GM06990 (cell line): Measurements from ENCODE around the gene DHRS7.
"Not testable (repeated sequence)": the region's sequence is repeated elsewhere in the genome, so short reads cannot be mapped to it uniquely, and the experiment has no call there.

ENCODE experiments used
- DNase-seq: peaks from one replicate; pipeline ENCODE4 v3.0.0-alpha.2; 2011; ENCODE audit not compliant: insufficient read length; ENCODE audit errors: extremely low read depth
- H3K27me3 ChIP-seq: replicated peaks from 2 replicates; pipeline ENCODE4 v1.6.0; 2011; ENCODE audit warnings: low read length; ENCODE audit not compliant: control insufficient read depth, insufficient read depth
- H3K36me3 ChIP-seq: 2 replicates; pipeline ENCODE4 v1.5.1; 2011; ENCODE audit warnings: low read length; ENCODE audit not compliant: control insufficient read depth, insufficient read depth
- H3K4me3 ChIP-seq: replicated peaks from 2 replicates; pipeline ENCODE4 v1.5.1; 2011; ENCODE audit warnings: low read depth, mild to moderate bottlenecking, control low read depth, low read length
- TF ChIP-seq, protein P1 (sequence below): IDR thresholded peaks from 2 replicates; pipeline ENCODE4 v1.5.1; 2011; ENCODE audit warnings: low read length, control low read depth, mild to moderate bottlenecking, inconsistent platforms; ENCODE audit not compliant: insufficient read depth, poor library complexity, severe bottlenecking

Gene DHRS7

DNA sequence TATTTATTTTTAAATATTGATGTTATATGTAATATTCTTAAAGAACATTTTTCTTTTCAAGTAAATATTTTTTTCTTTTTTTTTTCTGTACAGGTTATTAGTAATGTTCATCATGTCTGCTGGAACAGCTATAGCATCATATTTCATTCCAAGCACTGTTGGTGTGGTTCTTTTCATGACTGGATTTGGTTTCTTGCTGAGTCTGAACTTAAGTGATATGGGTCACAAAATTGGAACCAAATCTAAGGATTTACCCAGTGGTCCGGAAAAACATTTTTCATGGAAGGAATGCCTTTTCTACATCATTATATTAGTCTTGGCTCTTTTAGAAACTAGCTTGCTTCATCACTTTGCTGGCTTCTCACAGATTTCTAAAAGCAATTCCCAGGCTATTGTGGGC, 50.3 kb downstream of the DHRS7 start:
- Histone ChIP-seq H3K4me3 (no peak overlapping the region), H3K27me3 (no peaks in the 10 kb centered on the region), H3K36me3 (peaks cover 5% of the 10 kb centered on the region)
- TF ChIP-seq, protein P1, sequence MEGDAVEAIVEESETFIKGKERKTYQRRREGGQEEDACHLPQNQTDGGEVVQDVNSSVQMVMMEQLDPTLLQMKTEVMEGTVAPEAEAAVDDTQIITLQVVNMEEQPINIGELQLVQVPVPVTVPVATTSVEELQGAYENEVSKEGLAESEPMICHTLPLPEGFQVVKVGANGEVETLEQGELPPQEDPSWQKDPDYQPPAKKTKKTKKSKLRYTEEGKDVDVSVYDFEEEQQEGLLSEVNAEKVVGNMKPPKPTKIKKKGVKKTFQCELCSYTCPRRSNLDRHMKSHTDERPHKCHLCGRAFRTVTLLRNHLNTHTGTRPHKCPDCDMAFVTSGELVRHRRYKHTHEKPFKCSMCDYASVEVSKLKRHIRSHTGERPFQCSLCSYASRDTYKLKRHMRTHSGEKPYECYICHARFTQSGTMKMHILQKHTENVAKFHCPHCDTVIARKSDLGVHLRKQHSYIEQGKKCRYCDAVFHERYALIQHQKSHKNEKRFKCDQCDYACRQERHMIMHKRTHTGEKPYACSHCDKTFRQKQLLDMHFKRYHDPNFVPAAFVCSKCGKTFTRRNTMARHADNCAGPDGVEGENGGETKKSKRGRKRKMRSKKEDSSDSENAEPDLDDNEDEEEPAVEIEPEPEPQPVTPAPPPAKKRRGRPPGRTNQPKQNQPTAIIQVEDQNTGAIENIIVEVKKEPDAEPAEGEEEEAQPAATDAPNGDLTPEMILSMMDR, result no peak
- DNase-seq, result no peak

DNA sequence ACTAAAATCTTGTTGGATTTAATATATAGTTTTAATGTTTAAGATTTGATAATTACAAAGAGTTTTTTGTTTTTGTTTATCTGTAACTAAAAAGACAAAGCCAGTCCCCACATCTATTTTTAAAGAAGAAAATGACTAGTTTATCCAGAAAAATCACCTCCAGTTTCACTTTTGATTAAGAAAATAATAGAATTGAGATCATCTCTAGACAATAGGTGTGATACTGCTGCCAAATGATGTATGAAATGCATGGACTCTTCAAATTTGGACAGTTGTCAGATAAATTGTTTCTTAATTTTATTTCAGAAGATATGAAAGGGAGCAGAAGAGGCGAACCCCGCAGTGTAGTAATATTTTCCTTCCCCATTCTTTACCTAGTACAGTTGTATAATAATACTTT, 53.5 kb downstream of the DHRS7 start:
- TF ChIP-seq, protein P1, result no peak
- peaks cover 5% of the 10 kb centered on the region for H3K36me3 ChIP-seq
- H3K27me3 ChIP-seq, result no peaks in the 10 kb centered on the region
- no peak for DNase-seq
- H3K4me3 ChIP-seq, result no peak overlapping the region

- Histone ChIP-seq H3K27me3 (no peaks in the 10 kb centered on the region), H3K36me3 (peaks cover 5% of the 10 kb centered on the region), H3K4me3 (no peak overlapping the region)
- DNase-seq, result no peak
- TF ChIP-seq, protein P1, result no peak
These were observed 57.7 kb downstream of the DHRS7 start for GRCh38 chr14:60107477-60107876.

DNA sequence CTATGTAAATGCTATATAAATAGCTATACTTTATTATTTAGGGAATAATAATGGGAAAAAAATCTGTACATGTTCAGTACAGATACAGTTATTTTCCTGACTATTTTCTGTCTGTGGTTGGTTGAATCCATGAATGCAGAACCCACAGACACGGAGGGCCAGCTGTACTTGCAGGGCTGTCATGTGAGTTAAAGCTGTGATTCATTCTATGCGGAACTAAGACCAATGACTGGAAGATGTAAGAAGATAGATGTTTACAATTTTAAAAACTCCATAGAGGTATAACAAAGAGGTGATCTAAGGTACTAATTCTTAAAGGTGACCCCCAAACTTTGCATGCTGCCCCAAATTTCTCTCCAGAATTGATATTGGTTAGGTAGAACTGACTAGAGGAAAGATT, 58.9 kb downstream of the DHRS7 start:
- peaks cover 5% of the 10 kb centered on the region for H3K36me3 ChIP-seq
- no peaks in the 10 kb centered on the region for H3K27me3 ChIP-seq
- no peak overlapping the region for H3K4me3 ChIP-seq
- no peak for DNase-seq
- TF ChIP-seq, protein P1, result no peak

DNA sequence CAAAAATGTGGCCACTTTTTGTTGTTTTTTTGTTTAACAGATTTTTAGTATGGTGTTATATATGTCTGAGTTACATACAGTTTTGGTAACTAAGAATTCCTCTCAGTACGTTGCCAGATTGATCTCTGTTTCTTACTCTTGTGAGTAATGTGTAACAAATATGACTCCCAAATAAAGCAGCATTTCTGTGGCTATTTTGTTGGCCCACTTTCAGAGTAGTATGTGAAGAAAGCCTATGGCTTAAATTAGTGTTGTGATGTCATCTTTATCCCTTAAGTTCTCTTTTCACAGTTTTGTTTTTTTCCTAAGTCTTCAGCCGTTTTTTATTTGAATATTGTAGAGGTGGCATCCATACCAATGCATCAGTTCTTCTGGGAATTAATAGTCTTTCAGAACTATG, 62.8 kb downstream of the DHRS7 start:
- no peaks in the 10 kb centered on the region for H3K36me3 ChIP-seq
- no peak for DNase-seq
- H3K27me3 ChIP-seq, result no peaks in the 10 kb centered on the region
- TF ChIP-seq, protein P1, result no peak
- no peak overlapping the region for H3K4me3 ChIP-seq

DNA sequence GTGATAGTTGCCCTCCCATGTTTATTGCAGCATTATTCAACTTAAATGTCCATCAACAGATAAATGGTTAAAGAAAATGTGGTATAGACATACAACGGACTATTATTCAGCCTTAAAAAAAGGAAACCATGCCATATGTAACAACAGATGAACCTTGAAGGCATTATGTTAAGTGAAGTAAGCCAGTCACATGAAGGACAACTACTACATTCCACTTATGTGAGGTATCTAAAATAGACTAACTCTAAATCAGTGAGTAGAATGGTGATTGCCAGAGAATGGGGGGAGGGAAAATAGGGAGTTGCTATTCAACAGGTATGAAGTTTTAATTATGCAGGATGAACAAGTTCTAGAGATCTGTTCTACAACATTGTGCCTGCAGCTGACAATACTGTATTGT, 63.4 kb downstream of the DHRS7 start:
- TF ChIP-seq, protein P1, result no peak
- Histone ChIP-seq H3K4me3 (no peak overlapping the region), H3K36me3 (no peaks in the 10 kb centered on the region), H3K27me3 (no peaks in the 10 kb centered on the region)
- no peak for DNase-seq

DNA sequence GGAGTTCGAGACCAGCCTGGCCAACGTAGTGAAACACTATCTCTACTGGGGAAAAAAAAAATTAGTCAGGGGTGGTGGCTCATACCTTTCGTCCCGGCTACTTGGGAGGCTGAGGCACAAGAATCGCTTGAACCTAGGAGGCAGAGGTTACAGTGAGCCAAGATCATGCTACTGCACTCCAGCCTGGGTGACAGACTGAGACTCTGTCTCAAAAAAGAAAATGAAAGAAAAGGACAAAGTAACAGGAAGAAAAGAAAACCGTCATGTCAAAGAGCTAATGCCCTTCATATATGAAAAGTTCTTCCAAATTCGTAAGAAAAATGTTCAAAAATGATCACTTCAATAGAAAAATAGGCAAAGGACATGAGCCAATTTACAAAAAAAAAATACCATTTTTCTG, 65.3 kb downstream of the DHRS7 start:
- not testable (repeated sequence) for DNase-seq, H3K27me3 ChIP-seq, H3K36me3 ChIP-seq, H3K4me3 ChIP-seq
